Neural progenitor cell (in vitro differentiated cells): Measurements from ENCODE around the gene CFAP206. TPM values are rescaled to one million over a fixed set of nuclear protein-coding genes. Genes with fewer than 3 reads are reported as not detected.
A peak's percentile ranks its signal among the peaks of the same experiment; 100 is the strongest.

Experiments used
- DNase-seq: peaks from one replicate; pipeline ENCODE4 v3.0.0-alpha.2; 2016; ENCODE audit warnings: low spot score
- H2AFZ ChIP-seq: fragments of 200-600 bp; sonication (generic); replicated peaks from 2 replicates; pipeline ENCODE4 v1.6.1; 2016; ENCODE audit warnings: antibody characterized with exemption
- H3F3A ChIP-seq: fragments of 200-600 bp; sonication (generic); 2 replicates; pipeline ENCODE4 v1.6.1; 2016; ENCODE audit warnings: antibody characterized with exemption, low read depth
- H3K27ac ChIP-seq: fragments of 200-600 bp; sonication (generic); 2 replicates; pipeline ENCODE4 v1.5.1; 2016; ENCODE audit warnings: mild to moderate bottlenecking
- H3K27me3 ChIP-seq: fragments of 200-600 bp; sonication (generic); 2 replicates; pipeline ENCODE4 v1.6.1; 2016; ENCODE audit warnings: mild to moderate bottlenecking, moderate library complexity
- H3K36me3 ChIP-seq: fragments of 200-600 bp; sonication (generic); 2 replicates; pipeline ENCODE4 v1.5.1; 2016
- H3K4me1 ChIP-seq: fragments of 200-600 bp; sonication (generic); 2 replicates; pipeline ENCODE4 v1.6.1; 2016; ENCODE audit warnings: mixed run types
- H3K4me2 ChIP-seq: fragments of 200-600 bp; sonication (generic); 2 replicates; pipeline ENCODE4 v1.6.1; 2016
- H3K4me3 ChIP-seq: fragments of 200-600 bp; sonication (generic); 2 replicates; pipeline ENCODE4 v1.5.1; 2016
- H3K79me2 ChIP-seq: fragments of 200-600 bp; sonication (generic); 2 replicates; pipeline ENCODE4 v1.6.1; 2016; ENCODE audit warnings: low read depth
- H3K9ac ChIP-seq: fragments of 200-600 bp; sonication (generic); 2 replicates; pipeline ENCODE4 v1.6.1; 2016
- H3K9me3 ChIP-seq: fragments of 200-600 bp; sonication (generic); 2 replicates; pipeline ENCODE4 v1.5.1; 2016; ENCODE audit warnings: low read depth
- H4K20me1 ChIP-seq: fragments of 200-600 bp; sonication (generic); 2 replicates; pipeline ENCODE4 v1.6.1; 2016; ENCODE audit warnings: low read depth
- H3K27ac Mint-ChIP-seq: 3 replicates; pipeline ENCODE4 v1.8.0; 2021; ENCODE audit warnings: mixed read lengths
- H3K27me3 Mint-ChIP-seq: 2 replicates; pipeline ENCODE4 v1.8.0; 2022; ENCODE audit warnings: low read depth, mild to moderate bottlenecking, inconsistent platforms, moderate library complexity, mixed read lengths; ENCODE audit not compliant: insufficient read depth
- H3K36me3 Mint-ChIP-seq: 3 replicates; pipeline ENCODE4 v1.8.0; 2021; ENCODE audit warnings: mixed read lengths
- H3K4me1 Mint-ChIP-seq: 3 replicates; pipeline ENCODE4 v1.8.0; 2021; ENCODE audit warnings: mixed read lengths
- H3K4me3 Mint-ChIP-seq: 3 replicates; pipeline ENCODE4 v1.8.0; 2021; ENCODE audit warnings: mild to moderate bottlenecking, moderate library complexity, mixed read lengths
- H3K9me3 Mint-ChIP-seq: 3 replicates; pipeline ENCODE4 v1.8.0; 2020; ENCODE audit warnings: mixed read lengths
- EZH2 ChIP-seq: fragments of 200-600 bp; sonication (generic); IDR thresholded peaks from 2 replicates; pipeline ENCODE4 v1.6.1; 2017; ENCODE audit warnings: antibody characterized with exemption, mild to moderate bottlenecking, moderate library complexity
- EZH2phosphoT487 ChIP-seq: fragments of 200-600 bp; sonication (generic); IDR thresholded peaks from 2 replicates; pipeline ENCODE4 v1.6.1; 2017; ENCODE audit warnings: antibody characterized with exemption
- total RNA-seq: library from RNA; depleted of rRNA; stranded (reverse); fragments of >200 nt; gene quantifications from 2 replicates; pipeline ENCODE4 v1.2.3, GENCODE V29; 2015; ENCODE audit warnings: low replicate concordance
- TF ChIP-seq, protein P1 (sequence below): fragments of 200-600 bp; sonication (generic); IDR thresholded peaks from 2 replicates; pipeline ENCODE4 v1.5.1; 2017; ENCODE audit warnings: antibody characterized with exemption, mild to moderate bottlenecking

The CFAP206 gene
- total RNA-seq, 1 donor from 2014 or later = 0.52 TPM

DNA sequence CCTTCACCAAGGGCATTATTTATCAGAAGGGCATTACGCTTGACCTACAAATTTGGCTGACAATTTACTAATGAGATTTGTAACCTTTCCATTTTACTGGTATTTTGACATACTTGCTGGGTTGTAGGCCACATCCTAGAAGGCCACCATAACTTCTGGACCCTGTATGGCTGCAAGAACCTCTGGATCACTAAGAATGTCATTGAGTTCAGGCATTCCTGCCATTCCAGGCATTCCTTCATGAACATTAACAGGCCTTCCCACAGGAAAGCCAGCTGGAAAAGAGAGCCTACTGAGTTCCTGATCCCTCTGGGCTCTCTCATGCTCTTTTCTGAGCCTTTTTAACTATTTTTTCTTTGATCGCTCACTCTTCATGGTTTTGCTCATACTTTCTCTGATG lies 36.6 kb downstream of the CFAP206 start:
- no peaks in the 10 kb centered on the region for H3K36me3 ChIP-seq
- H3K27me3 ChIP-seq = no peaks in the 10 kb centered on the region
- no peaks in the 10 kb centered on the region for H3K27me3 Mint-ChIP-seq
- peaks cover 15% of the 10 kb centered on the region for H3K4me1 ChIP-seq
- no peak overlapping the region for H3K4me3 Mint-ChIP-seq
- peaks cover 3% of the 10 kb centered on the region for H3K9me3 Mint-ChIP-seq
- peak overlapping the region; percentile 81 for H3K27ac ChIP-seq
- no peak overlapping the region for H2AFZ ChIP-seq
- no peaks in the 10 kb centered on the region for H3F3A ChIP-seq
- DNase-seq = peak; percentile 72
- H3K4me2 ChIP-seq = peak overlapping the region; percentile 61
- no peak overlapping the region for H3K9ac ChIP-seq
- no peak overlapping the region for H3K27ac Mint-ChIP-seq
- TF ChIP-seq EZH2phosphoT487 = no peak
- no peak for TF ChIP-seq EZH2
- TF ChIP-seq, protein P1, sequence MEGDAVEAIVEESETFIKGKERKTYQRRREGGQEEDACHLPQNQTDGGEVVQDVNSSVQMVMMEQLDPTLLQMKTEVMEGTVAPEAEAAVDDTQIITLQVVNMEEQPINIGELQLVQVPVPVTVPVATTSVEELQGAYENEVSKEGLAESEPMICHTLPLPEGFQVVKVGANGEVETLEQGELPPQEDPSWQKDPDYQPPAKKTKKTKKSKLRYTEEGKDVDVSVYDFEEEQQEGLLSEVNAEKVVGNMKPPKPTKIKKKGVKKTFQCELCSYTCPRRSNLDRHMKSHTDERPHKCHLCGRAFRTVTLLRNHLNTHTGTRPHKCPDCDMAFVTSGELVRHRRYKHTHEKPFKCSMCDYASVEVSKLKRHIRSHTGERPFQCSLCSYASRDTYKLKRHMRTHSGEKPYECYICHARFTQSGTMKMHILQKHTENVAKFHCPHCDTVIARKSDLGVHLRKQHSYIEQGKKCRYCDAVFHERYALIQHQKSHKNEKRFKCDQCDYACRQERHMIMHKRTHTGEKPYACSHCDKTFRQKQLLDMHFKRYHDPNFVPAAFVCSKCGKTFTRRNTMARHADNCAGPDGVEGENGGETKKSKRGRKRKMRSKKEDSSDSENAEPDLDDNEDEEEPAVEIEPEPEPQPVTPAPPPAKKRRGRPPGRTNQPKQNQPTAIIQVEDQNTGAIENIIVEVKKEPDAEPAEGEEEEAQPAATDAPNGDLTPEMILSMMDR = no peak
- H4K20me1 ChIP-seq = no peaks in the 10 kb centered on the region
- H3K79me2 ChIP-seq = no peaks in the 10 kb centered on the region
- peaks cover 3% of the 10 kb centered on the region for H3K4me1 Mint-ChIP-seq
- H3K9me3 ChIP-seq = no peaks in the 10 kb centered on the region
- no peak overlapping the region for H3K4me3 ChIP-seq
- no peaks in the 10 kb centered on the region for H3K36me3 Mint-ChIP-seq

DNA sequence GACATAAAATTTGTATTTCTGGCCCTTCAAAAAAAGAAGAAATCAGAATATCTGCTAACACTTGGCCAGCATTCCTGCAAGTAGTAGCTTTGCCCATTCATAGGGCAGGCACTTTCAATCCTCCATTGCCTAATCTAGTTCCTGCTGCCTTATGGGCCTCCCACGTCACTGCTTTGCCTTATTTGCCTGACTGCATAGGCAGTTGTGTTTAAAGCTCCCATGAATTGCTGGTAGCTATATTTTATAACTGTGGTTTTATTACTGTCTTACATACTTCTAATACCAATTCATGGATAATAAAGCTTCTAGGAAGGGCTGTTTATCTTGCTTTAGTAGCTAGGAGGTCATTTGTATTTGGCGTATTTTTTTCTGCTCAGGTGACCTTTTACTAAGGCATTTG lies 57.3 kb downstream of the CFAP206 start:
- TF ChIP-seq, protein P1 = no peak
- no peak for TF ChIP-seq EZH2
- no peak for TF ChIP-seq EZH2phosphoT487
- Histone ChIP-seq H3K79me2 (no peaks in the 10 kb centered on the region), H3K4me2 (no peak overlapping the region), H3K9me3 (peaks cover 4% of the 10 kb centered on the region), H3F3A (no peaks in the 10 kb centered on the region), H3K36me3 (no peaks in the 10 kb centered on the region), H3K9ac (no peak overlapping the region), H3K27ac (no peak overlapping the region), H3K27me3 (no peaks in the 10 kb centered on the region), H4K20me1 (no peaks in the 10 kb centered on the region), H3K4me3 (no peak overlapping the region), H2AFZ (no peak overlapping the region), H3K4me1 (no peaks in the 10 kb centered on the region)
- no peak overlapping the region for H3K4me3 Mint-ChIP-seq
- no peak overlapping the region for H3K27ac Mint-ChIP-seq
- H3K9me3 Mint-ChIP-seq = no peaks in the 10 kb centered on the region
- no peaks in the 10 kb centered on the region for H3K4me1 Mint-ChIP-seq
- DNase-seq = no peak
- H3K27me3 Mint-ChIP-seq = peaks cover 3% of the 10 kb centered on the region
- no peaks in the 10 kb centered on the region for H3K36me3 Mint-ChIP-seq

DNA sequence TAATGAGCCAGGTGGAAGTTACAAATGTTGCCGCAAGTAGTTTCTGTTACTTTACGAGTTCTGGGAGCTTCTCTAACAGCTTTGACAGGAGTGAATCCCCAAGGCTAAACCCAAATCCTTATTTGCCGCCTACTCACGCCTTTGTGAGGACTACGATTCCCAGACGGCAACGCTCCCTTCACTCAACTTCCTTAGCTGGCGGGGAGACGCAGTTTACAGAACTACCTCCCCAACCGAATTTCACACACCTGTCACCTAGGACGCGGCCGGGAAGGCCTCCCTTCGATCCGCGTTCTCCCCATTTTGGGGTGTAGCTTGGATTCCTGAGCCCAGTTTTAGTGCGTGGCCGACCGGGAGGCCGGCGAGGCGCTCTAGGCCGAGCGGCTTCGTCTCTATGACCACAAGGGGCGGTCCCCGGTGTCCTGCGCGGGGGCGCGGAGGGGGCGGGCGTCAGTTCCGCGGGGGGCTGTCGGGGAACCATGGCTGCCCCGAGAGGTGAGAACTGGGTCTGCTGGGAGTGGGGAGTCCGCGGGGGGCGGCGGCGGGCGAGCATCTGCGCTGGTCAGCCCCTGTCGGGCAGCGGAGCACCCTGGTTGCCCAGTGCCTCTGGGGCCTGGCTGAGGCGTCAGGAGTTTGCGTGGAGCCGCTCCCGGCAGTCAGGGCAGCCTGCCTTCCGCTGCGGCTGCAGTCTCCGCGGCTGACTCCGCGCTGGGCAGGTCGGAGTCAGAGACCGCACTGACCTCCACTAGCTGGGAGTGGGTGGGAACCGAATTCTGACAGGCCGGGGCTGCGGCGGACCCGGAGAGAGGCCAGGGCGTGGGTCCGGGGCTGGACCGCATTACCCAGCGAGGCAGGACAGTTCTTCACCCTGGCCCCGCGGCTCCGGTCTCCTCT lies 65.0 kb downstream of the CFAP206 start, which contains the start of gene SLC35A1:
Gene SLC35A1, plus strand, starts transcription at position 450 of the 894 bp plus-strand sequence. Its CDS starts 30 bp downstream, at position 480.
- Histone ChIP-seq H3K36me3 (no peaks in the 10 kb centered on the region), H2AFZ (peak within 1 kb of the TSS; percentile 89), H3K27me3 (no peaks in the 10 kb centered on the region), H3K4me1 (peaks cover 6% of the 10 kb centered on the region), H3K4me2 (peak within 1 kb of the TSS; percentile 85), H3K9me3 (no peaks in the 10 kb centered on the region), H3K4me3 (peak within 1 kb of the TSS; percentile 69), H3K79me2 (peaks cover 8% of the 10 kb centered on the region), H3K9ac (no peak within 1 kb of the TSS), H4K20me1 (no peaks in the 10 kb centered on the region), H3K27ac (no peak within 1 kb of the TSS), H3F3A (peaks cover 9% of the 10 kb centered on the region)
- TF ChIP-seq EZH2 (no peak), EZH2phosphoT487 (no peak)
- TF ChIP-seq, protein P1 = no peak
- Mint-ChIP-seq H3K9me3 (no peaks in the 10 kb centered on the region), H3K4me1 (peaks cover 7% of the 10 kb centered on the region), H3K4me3 (peak within 1 kb of the TSS; percentile 99), H3K36me3 (peaks cover 2% of the 10 kb centered on the region), H3K27me3 (peaks cover 5% of the 10 kb centered on the region), H3K27ac (peak within 1 kb of the TSS; percentile 100)
- DNase-seq = peak; percentile 87
